Measurements from ENCODE around the gene CLEC16A. TPM values are rescaled to one million over a fixed set of nuclear protein-coding genes. Genes with fewer than 3 reads are reported as not detected.
A peak's percentile ranks its signal among the peaks of the same experiment; 100 is the strongest.

CLEC16A gene
- total and polyA plus RNA-seq, 9 of the 15 experiments (the other 6 are each of a cell fraction or from before 2014, with no cell fraction given) = 1.00 to 22.3 (median 10.0) TPM

DNA sequence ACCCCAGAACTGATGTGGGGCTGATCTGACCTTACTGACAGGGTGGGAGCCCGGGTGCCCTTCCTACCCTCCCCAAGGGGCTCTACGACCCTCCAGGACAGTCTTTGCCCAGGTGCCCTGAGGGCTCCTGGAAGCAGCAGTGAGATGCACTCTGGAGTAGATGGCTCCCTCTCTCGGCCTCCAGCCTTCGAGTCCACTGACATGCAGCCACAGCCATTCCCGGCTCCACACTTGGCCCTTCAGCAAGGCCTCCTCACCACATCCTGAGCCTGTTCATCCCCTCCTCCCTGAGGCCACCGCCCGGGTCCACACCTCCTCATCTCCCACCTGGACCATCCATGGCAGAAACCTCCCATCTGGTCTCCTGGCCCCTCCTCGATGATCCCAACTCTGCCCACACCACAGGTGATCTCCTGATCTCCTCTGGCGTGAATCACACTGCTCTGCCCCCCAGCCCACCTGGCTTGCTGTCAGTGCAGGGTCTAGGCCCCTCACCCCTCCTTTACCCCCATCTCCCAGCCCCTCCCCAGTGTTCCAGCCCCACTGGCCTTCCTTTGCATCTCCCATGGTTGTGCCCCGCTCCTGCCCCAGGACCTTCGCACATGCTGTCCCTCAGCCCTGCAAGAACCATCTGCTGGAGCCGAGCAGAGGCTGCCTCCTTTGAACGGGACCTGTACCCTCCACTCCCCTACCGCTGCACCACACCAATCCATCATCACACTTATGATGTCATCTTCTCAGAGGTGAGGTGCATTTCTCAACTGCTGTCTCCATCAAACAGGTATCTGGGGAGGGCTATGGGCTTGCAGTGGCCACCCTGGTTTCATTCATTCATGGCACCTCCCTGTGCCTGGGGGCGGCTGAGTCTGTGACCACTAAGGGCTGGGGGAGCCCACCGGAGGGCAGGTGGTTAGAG is 267.0 kb downstream of the CLEC16A start:
- in situ Hi-C loops (cut with MboI) = no loop called here
- 53% methylated on average over 16 of the region's 16 CpGs for WGBS (ENCODE audit: insufficient coverage, low coverage, missing lambda C conversion rate)
- Histone ChIP-seq H3K4me3 (no peak overlapping the region), H3K9ac (ENCODE audit: insufficient read depth in 1 of 2, low read depth in 2 of 2, low read length in 2 of 2) (peak overlapping the region in 1 of 2 experiments; percentile 70; a peak in 2 of 4 replicates), H3K4me2 (ENCODE audit: insufficient read depth, low read length) (no peak overlapping the region), H3K9me3 (replicated peaks; ENCODE audit: control insufficient read depth, insufficient read depth, low read depth, low read length) (peaks cover 18% of the 10 kb centered on the region), H3K36me3 (ENCODE audit: control insufficient read depth, insufficient read depth, low read length) (no peaks in the 10 kb centered on the region), H3K27me3 (ENCODE audit: control insufficient read depth in 2 of 2, insufficient read depth in 2 of 2, low read length in 2 of 2) (no peaks in the 10 kb centered on the region; a peak in 1 of 5 replicates), H4K20me1 (replicated peaks; ENCODE audit: control insufficient read depth, insufficient read depth, low read length) (no peaks in the 10 kb centered on the region), H3K27ac (ENCODE audit: extremely low read depth, low read depth, low read length) (no peak overlapping the region), H2AFZ (ENCODE audit: low read depth, low read length) (no peak overlapping the region), H3K79me2 (ENCODE audit: control insufficient read depth, insufficient read depth, low read length) (no peaks in the 10 kb centered on the region), H3K4me1 (replicated peaks in 1 of 2; ENCODE audit: control insufficient read depth in 2 of 2, insufficient read depth in 2 of 2, low read length in 2 of 2) (peaks cover 10 to 36% of the 10 kb centered on the region in 2 experiments; a peak in 2 of 5 replicates), H3K9me1 (ENCODE audit: control insufficient read depth, insufficient read depth, low read length) (no peaks in the 10 kb centered on the region)
- CTCF ChIA-PET (ENCODE audit: low intra/inter-chr PET ratio) = no interaction called here
- POLR2A ChIA-PET = interaction anchor here (0.8 to 1.1 kb wide), 4 partner anchors 9 to 19 kb away, joined by 3 to 4 read pairs (median 4); no protein-coding TSS in a partner anchor
- DNase-seq (ENCODE audit: extremely low read depth in 1 of 4, low spot score in 3 of 4) = no peak
- BruUV-seq (replicated peaks) = no TSS peak
- intact Hi-C loops (cut with micrococcal nuclease) = no loop called here
- peak; percentile 57; the same call in 2 of the 3 replicates for ATAC-seq
- no peak for FAIRE-seq
- TF ChIP-seq RCOR1 (IDR thresholded peaks at IDR 0.05; ENCODE audit: borderline replicate concordance in 1 of 2, low read depth in 2 of 2, low read length in 2 of 2) (0 out of 4 replicates have a peak, but pooled peaks of 1 of the 2 experiments have one; percentile 18), ZSCAN32 (CRISPR knock-in tag; IDR thresholded peaks at IDR 0.05) (no peak), RAD21 (CRISPR knock-in tag; conservative IDR thresholded peaks at IDR 0.05 in 1 of 2, IDR thresholded peaks at IDR 0.05 in 1 of 2) (peak in 1 of 2 experiments; percentile 36; a peak in 2 of 4 replicates), RBBP5 (IDR thresholded peaks at IDR 0.05; ENCODE audit: borderline replicate concordance, insufficient read depth, low read length, poor library complexity, severe bottlenecking) (peak; percentile 32), KDM1A (IDR thresholded peaks at IDR 0.05) (peak in 1 of 2 experiments; percentile 75; a peak in 2 of 4 replicates), TGIF2 (CRISPR knock-in tag; IDR thresholded peaks at IDR 0.05) (no peak), CTCF (IDR thresholded peaks at IDR 0.05 in 2 of 3, conservative IDR thresholded peaks at IDR 0.05 in 1 of 3; ENCODE audit: insufficient read depth in 2 of 3, low read depth in 1 of 3, low read length in 3 of 3) (peak in 2 of 3 experiments; percentile 16 to 30; a peak in 2 of 6 replicates), ATF3 (IDR thresholded peaks at IDR 0.05) (peak; percentile 47; the same call in 1 of the 2 replicates), ATF3 (CRISPR knock-in tag; conservative IDR thresholded peaks at IDR 0.05) (no peak), ETV6 (IDR thresholded peaks at IDR 0.05; ENCODE audit: borderline replicate concordance in 1 of 2, low read depth in 2 of 2, low read length in 1 of 2) (no peak), ETV6 (CRISPR knock-in tag; IDR thresholded peaks at IDR 0.05; ENCODE audit: borderline replicate concordance) (no peak), ZNF57 (CRISPR knock-in tag; IDR thresholded peaks at IDR 0.05) (no peak), BCOR (IDR thresholded peaks at IDR 0.05) (peak; percentile 82)

All from K562 (cell line).